K562 (cell line): Measurements from ENCODE around the gene FOSL2.

Source experiments
- CREM ChIP-seq: IDR thresholded peaks from 2 replicates; pipeline ENCODE4 v1.6.1; 2014; ENCODE audit warnings: antibody characterized with exemption, low read depth
- CTCF ChIP-seq, 3 experiments: IDR thresholded peaks in 2 of 3; conservative IDR thresholded peaks in 1 of 3; 2 replicates each; pipeline ENCODE4 v1.5.1; 2011 to 2012; ENCODE audit warnings: low read length in 3 of 3, mild to moderate bottlenecking in 3 of 3, control low read depth in 2 of 3, improper control_type of control experiment in 1 of 3, inconsistent platforms in 1 of 3, low read depth in 1 of 3, mixed read lengths in 1 of 3, moderate library complexity in 1 of 3; ENCODE audit not compliant: insufficient read depth in 2 of 3
- DNMT1 ChIP-seq: fragments of 450-650 bp; IDR thresholded peaks from 2 replicates; pipeline ENCODE4 v1.6.1; 2016; ENCODE audit warnings: antibody characterized with exemption, mild to moderate bottlenecking
- EZH2 ChIP-seq: IDR thresholded peaks from 2 replicates; pipeline ENCODE4 v1.6.1; 2012; ENCODE audit warnings: low read depth, mild to moderate bottlenecking, inconsistent platforms, low read length, borderline replicate concordance
- FOXJ3 ChIP-seq: sonication (generic); formaldehyde crosslinking; IDR thresholded peaks from 2 replicates; pipeline ENCODE4 v1.4.0; 2020; ENCODE audit warnings: mild to moderate bottlenecking, missing genetic modification reagents
- MEF2D ChIP-seq: conservative IDR thresholded peaks from 2 replicates; pipeline ENCODE4 v1.6.1; 2016; ENCODE audit warnings: low read depth, missing genetic modification characterization, missing compliant biosample characterization
- SIRT6 ChIP-seq: IDR thresholded peaks from one replicate; pipeline ENCODE4 v1.6.1; 2012; ENCODE audit warnings: low read depth, mild to moderate bottlenecking, control low read depth, inconsistent platforms, low read length, moderate library complexity
- SMAD3 ChIP-seq: fragments of 450-650 bp; formaldehyde crosslinking; conservative IDR thresholded peaks from 2 replicates; pipeline ENCODE4 v1.4.0; 2020; ENCODE audit warnings: mild to moderate bottlenecking
- STAT5B ChIP-seq: fragments of 250-450 bp; sonication (Bioruptor Pico); IDR thresholded peaks from 2 replicates; pipeline ENCODE4 v1.8.0; 2021; ENCODE audit warnings: mild to moderate bottlenecking, inconsistent platforms
- ZBTB2 ChIP-seq: fragments of 450-650 bp; IDR thresholded peaks from 2 replicates; pipeline ENCODE4 v1.6.1; 2016; ENCODE audit warnings: antibody characterized with exemption
- ZKSCAN8 ChIP-seq: fragments of 200-800 bp; sonication (Bioruptor generic); IDR thresholded peaks from 2 replicates; pipeline ENCODE4 v1.6.1; 2016; ENCODE audit warnings: missing genetic modification characterization, missing compliant biosample characterization
- ZNF212 ChIP-seq: fragments of 450-650 bp; formaldehyde crosslinking; IDR thresholded peaks from 2 replicates; pipeline ENCODE4 v1.4.0; 2020; ENCODE audit warnings: mild to moderate bottlenecking
- ZNF263 ChIP-seq: sonication (generic); formaldehyde crosslinking; IDR thresholded peaks from 2 replicates; pipeline ENCODE4 v1.8.0; 2022; ENCODE audit warnings: mild to moderate bottlenecking, missing genetic modification reagents, borderline replicate concordance
- TF ChIP-seq, protein P1 (sequence below): fragments of 250-450 bp; sonication (Bioruptor Pico); IDR thresholded peaks from 2 replicates; pipeline ENCODE4 v1.5.0; 2021

DNA sequence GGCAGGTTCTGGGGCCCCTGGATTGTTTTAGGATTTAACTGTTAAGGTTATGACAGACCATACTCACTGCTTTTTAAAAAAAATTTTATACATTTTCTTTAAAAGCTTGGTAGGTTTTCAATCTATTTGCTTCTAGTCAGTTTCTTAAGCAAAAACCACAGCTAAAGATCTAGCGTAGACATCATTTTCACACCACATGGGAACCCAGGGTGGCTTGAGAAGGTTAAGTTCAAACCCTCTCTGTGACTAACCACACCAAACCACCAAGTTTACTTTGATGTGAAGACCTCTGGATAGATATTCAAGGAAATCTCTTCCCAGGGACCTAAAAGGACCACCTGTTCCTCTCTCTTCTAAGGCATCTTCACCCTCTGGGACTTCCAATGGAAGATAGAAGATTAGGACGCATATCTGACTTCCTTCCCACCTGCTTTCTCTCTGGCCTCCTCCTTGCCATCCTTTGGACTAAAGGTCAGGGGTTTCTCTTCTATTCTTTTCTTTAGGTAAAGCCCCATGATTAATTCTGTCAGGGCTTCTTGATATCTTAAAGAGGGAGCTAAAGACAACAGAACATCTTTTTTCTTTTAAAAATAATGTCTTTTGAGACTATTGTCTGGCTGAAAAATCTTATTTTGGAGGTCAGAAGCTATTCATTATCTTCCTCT lies 32.3 kb downstream of the FOSL2 start:
- TF ChIP-seq SMAD3 (CRISPR knock-in tag) (no peak), SIRT6 (no peak), STAT5B (CRISPR knock-in tag) (no peak), CTCF (IDR thresholded peaks at IDR 0.05 in 2 of 3, conservative IDR thresholded peaks at IDR 0.05 in 1 of 3; ENCODE audit: insufficient read depth in 2 of 3, low read depth in 1 of 3, low read length in 3 of 3) (no peak), ZBTB2 (no peak), EZH2 (no peak), FOXJ3 (CRISPR knock-in tag) (no peak), CREM (no peak), ZNF212 (CRISPR knock-in tag) (no peak), ZNF263 (no peak), ZKSCAN8 (CRISPR knock-in tag) (no peak), DNMT1 (no peak), MEF2D (tag) (no peak)
- TF ChIP-seq, protein P1, sequence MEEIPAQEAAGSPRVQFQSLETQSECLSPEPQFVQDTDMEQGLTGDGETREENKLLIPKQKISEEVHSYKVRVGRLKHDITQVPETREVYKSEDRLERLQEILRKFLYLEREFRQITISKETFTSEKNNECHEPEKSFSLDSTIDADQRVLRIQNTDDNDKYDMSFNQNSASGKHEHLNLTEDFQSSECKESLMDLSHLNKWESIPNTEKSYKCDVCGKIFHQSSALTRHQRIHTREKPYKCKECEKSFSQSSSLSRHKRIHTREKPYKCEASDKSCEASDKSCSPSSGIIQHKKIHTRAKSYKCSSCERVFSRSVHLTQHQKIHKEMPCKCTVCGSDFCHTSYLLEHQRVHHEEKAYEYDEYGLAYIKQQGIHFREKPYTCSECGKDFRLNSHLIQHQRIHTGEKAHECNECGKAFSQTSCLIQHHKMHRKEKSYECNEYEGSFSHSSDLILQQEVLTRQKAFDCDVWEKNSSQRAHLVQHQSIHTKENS (CRISPR knock-in tag): no peak
